ENCODE measurements around the gene CAPN8. TPM values are rescaled to one million over a fixed set of nuclear protein-coding genes. Genes with fewer than 3 reads are reported as not detected.
A peak's percentile ranks its signal among the peaks of the same experiment; 100 is the strongest.

The CAPN8 gene
- total RNA-seq, 1 donor from 2014 or later = 0.49 TPM

- H3K27ac ChIP-seq = peak overlapping the region; percentile 88
- DNase-seq (ENCODE audit: extremely low spot score in 2 of 2) = peak in 1 of 2 donors; percentile 31
- H3K36me3 ChIP-seq = no peaks in the 10 kb centered on the region
- peaks cover 63% of the 10 kb centered on the region for H3K4me1 ChIP-seq
- TF ChIP-seq POLR2AphosphoS5 (IDR thresholded peaks at IDR 0.05; ENCODE audit: insufficient read depth in 1 of 2, low read depth in 1 of 2) = peak in 1 of 2 donors; percentile 19
- TF ChIP-seq POLR2A (IDR thresholded peaks at IDR 0.05) = no peak
- TF ChIP-seq CTCF (IDR thresholded peaks at IDR 0.05) = no peak
- H3K9me3 ChIP-seq = no peaks in the 10 kb centered on the region
- intact Hi-C loops (cut with DNase I) = loop anchor here (5.0 kb wide), 1 partner anchor 142 kb away; the partner anchor contains the start of gene TP53BP2
- H3K27me3 ChIP-seq = no peaks in the 10 kb centered on the region
- H3K4me3 ChIP-seq = no peak overlapping the region
Observed at GRCh38 chr1:223704921-223705878, 39.7 kb upstream of the CAPN8 start.

GRCh38 chr1:223703668-223704013 is 38.1 kb upstream of the CAPN8 start:
- Histone ChIP-seq H3K9me3 (no peaks in the 10 kb centered on the region), H3K27me3 (no peaks in the 10 kb centered on the region), H3K4me1 (peaks cover 64% of the 10 kb centered on the region), H3K36me3 (no peaks in the 10 kb centered on the region), H3K27ac (no peak overlapping the region), H3K4me3 (no peak overlapping the region)
- intact Hi-C loops (cut with DNase I) = no loop called here
- DNase-seq (ENCODE audit: extremely low spot score in 2 of 2) = no peak
- TF ChIP-seq POLR2A (IDR thresholded peaks at IDR 0.05) (no peak), POLR2AphosphoS5 (IDR thresholded peaks at IDR 0.05; ENCODE audit: insufficient read depth in 1 of 2, low read depth in 1 of 2) (no peak), CTCF (IDR thresholded peaks at IDR 0.05) (no peak)

GRCh38 chr1:223702735-223703667 is 37.5 kb upstream of the CAPN8 start:
- Histone ChIP-seq H3K4me1 (peaks cover 58% of the 10 kb centered on the region), H3K27me3 (no peaks in the 10 kb centered on the region), H3K36me3 (no peaks in the 10 kb centered on the region), H3K27ac (peak overlapping the region; percentile 63), H3K4me3 (no peak overlapping the region), H3K9me3 (no peaks in the 10 kb centered on the region)
- TF ChIP-seq POLR2A (IDR thresholded peaks at IDR 0.05) (no peak), POLR2AphosphoS5 (IDR thresholded peaks at IDR 0.05; ENCODE audit: insufficient read depth in 1 of 2, low read depth in 1 of 2) (no peak), CTCF (IDR thresholded peaks at IDR 0.05) (no peak)
- no peak for DNase-seq (ENCODE audit: extremely low spot score in 2 of 2)
- intact Hi-C loops (cut with DNase I) = no loop called here

- H3K9me3 ChIP-seq = no peaks in the 10 kb centered on the region
- no peak overlapping the region for H3K4me3 ChIP-seq
- no peaks in the 10 kb centered on the region for H3K27me3 ChIP-seq
- H3K36me3 ChIP-seq = no peaks in the 10 kb centered on the region
- peaks cover 39% of the 10 kb centered on the region for H3K4me1 ChIP-seq
- intact Hi-C loops (cut with DNase I) = no loop called here
- DNase-seq (ENCODE audit: extremely low spot score in 2 of 2) = no peak
- TF ChIP-seq CTCF (IDR thresholded peaks at IDR 0.05) (no peak), POLR2A (IDR thresholded peaks at IDR 0.05) (peak in 1 of 2 donors; percentile 9), POLR2AphosphoS5 (IDR thresholded peaks at IDR 0.05; ENCODE audit: insufficient read depth in 1 of 2, low read depth in 1 of 2) (peak in 1 of 2 donors; percentile 89)
- H3K27ac ChIP-seq = peak overlapping the region; percentile 87
Observed at GRCh38 chr1:223700942-223701637, 35.6 kb upstream of the CAPN8 start.
